IMR-90 (cell line): ENCODE data around the gene MOB1B. TPM values are rescaled to one million over a fixed set of nuclear protein-coding genes. Genes with fewer than 3 reads are reported as not detected.
A peak's percentile ranks its signal among the peaks of the same experiment; 100 is the strongest.

Experiments used
- ATAC-seq: fragments of 200-7000 bp; cut with Tn5 transposase; 2 replicates; pipeline ENCODE4 v1.9.1; 2020; ENCODE audit warnings: low read depth, mild to moderate bottlenecking, moderate library complexity
- BruUV-seq: library from RNA; stranded (reverse); fragments of 400-500 nt; replicated peaks from 2 replicates; lab custom pipeline; 2021; lab: Mats Ljungman, UMichigan
- CTCF ChIA-PET: fragments of 300-600 bp; formaldehyde crosslinking; extraction: SDS; loops from one replicate; lab custom pipeline; 2021; ENCODE audit warnings: antibody characterized with exemption; lab: Yijun Ruan, JAX
- POLR2A ChIA-PET: fragments of 300-600 bp; sonication (Branson Sonifier 250); formaldehyde crosslinking; loops from one replicate; lab custom pipeline; 2022; ENCODE audit warnings: antibody characterized with exemption; ENCODE audit not compliant: unreplicated experiment; lab: Charles Lee
- DNase-seq: peaks from one replicate; pipeline ENCODE4 v3.0.0; 2013
- H2AFZ ChIP-seq: replicated peaks from 2 replicates; pipeline ENCODE3; 2013; ENCODE audit warnings: low read length, mild to moderate bottlenecking; ENCODE audit not compliant: poor library complexity
- H2AK5ac ChIP-seq: 2 replicates; pipeline ENCODE4 v1.6.1; 2013; ENCODE audit warnings: low read depth, low read length, inconsistent platforms
- H2AK9ac ChIP-seq: replicated peaks from 2 replicates; pipeline ENCODE3; 2013; ENCODE audit warnings: mild to moderate bottlenecking, low read depth, low read length, moderate library complexity; ENCODE audit not compliant: poor library complexity
- H2BK120ac ChIP-seq: 2 replicates; pipeline ENCODE4 v1.6.1; 2013; ENCODE audit warnings: low read depth, low read length, inconsistent platforms
- H2BK15ac ChIP-seq: 3 replicates; pipeline ENCODE4 v1.6.1; 2013; ENCODE audit warnings: low read depth, low read length, inconsistent platforms
- H2BK20ac ChIP-seq: 2 replicates; pipeline ENCODE4 v1.6.1; 2013; ENCODE audit warnings: low read depth, mild to moderate bottlenecking, inconsistent platforms, low read length, moderate library complexity
- H2BK5ac ChIP-seq: 2 replicates; pipeline ENCODE4 v1.6.1; 2013; ENCODE audit warnings: mild to moderate bottlenecking, low read depth, low read length, inconsistent platforms; ENCODE audit not compliant: poor library complexity, severe bottlenecking
- H3K14ac ChIP-seq: replicated peaks from 2 replicates; pipeline ENCODE4 v1.6.1; 2013; ENCODE audit warnings: low read depth, low read length, inconsistent platforms
- H3K18ac ChIP-seq: 2 replicates; pipeline ENCODE4 v1.6.1; 2013; ENCODE audit warnings: low read depth, low read length, control low read depth
- H3K23ac ChIP-seq: 2 replicates; pipeline ENCODE4 v1.6.1; 2013; ENCODE audit warnings: low read depth, low read length, inconsistent platforms
- H3K27ac ChIP-seq: 2 replicates; pipeline ENCODE4 v1.5.1; 2013; ENCODE audit warnings: mild to moderate bottlenecking, control low read depth, low read length; ENCODE audit not compliant: insufficient read depth
- H3K27me3 ChIP-seq: 2 replicates; pipeline ENCODE4 v1.6.1; 2013; ENCODE audit warnings: low read length; ENCODE audit not compliant: control insufficient read depth, insufficient read depth
- H3K36me3 ChIP-seq: 2 replicates; pipeline ENCODE4 v1.6.1; 2013; ENCODE audit warnings: low read length, mixed read lengths; ENCODE audit not compliant: control insufficient read depth, insufficient read depth
- H3K4ac ChIP-seq: 2 replicates; pipeline ENCODE4 v1.6.1; 2013; ENCODE audit warnings: low read depth, low read length, inconsistent platforms
- H3K4me1 ChIP-seq: 2 replicates; pipeline ENCODE4 v1.6.1; 2013; ENCODE audit warnings: low read length, mixed read lengths; ENCODE audit not compliant: control insufficient read depth, insufficient read depth
- H3K4me2 ChIP-seq: 2 replicates; pipeline ENCODE4 v1.6.1; 2013; ENCODE audit warnings: low read depth, mild to moderate bottlenecking, control low read depth, low read length, moderate library complexity
- H3K4me3 ChIP-seq: 2 replicates; pipeline ENCODE4 v1.5.1; 2013; ENCODE audit warnings: low read depth, mild to moderate bottlenecking, control low read depth, low read length, moderate library complexity; ENCODE audit not compliant: insufficient read depth
- H3K56ac ChIP-seq: 2 replicates; pipeline ENCODE4 v1.6.1; 2013; ENCODE audit warnings: low read length, inconsistent platforms; ENCODE audit not compliant: insufficient read depth; ENCODE audit errors: extremely low read depth
- H3K79me1 ChIP-seq, 2 experiments: 2 replicates each; pipeline ENCODE4 v1.6.1; 2013; ENCODE audit warnings: low read length in 2 of 2, inconsistent platforms in 1 of 2, low read depth in 1 of 2
- H3K9ac ChIP-seq: 2 replicates; pipeline ENCODE4 v1.6.1; 2013; ENCODE audit warnings: low read depth, low read length, control low read depth
- H3K9me1 ChIP-seq: 2 replicates; pipeline ENCODE4 v1.6.1; 2013; ENCODE audit warnings: low read length, inconsistent platforms; ENCODE audit not compliant: insufficient read depth
- H3K9me3 ChIP-seq: 2 replicates; pipeline ENCODE4 v1.6.1; 2013; ENCODE audit warnings: low read length; ENCODE audit not compliant: control insufficient read depth, insufficient read depth
- H4K20me1 ChIP-seq: 2 replicates; pipeline ENCODE4 v1.6.1; 2013; ENCODE audit warnings: low read length, inconsistent platforms; ENCODE audit not compliant: insufficient read depth
- H4K5ac ChIP-seq: 2 replicates; pipeline ENCODE4 v1.6.1; 2013; ENCODE audit warnings: mild to moderate bottlenecking, low read depth, low read length, control low read depth
- H4K8ac ChIP-seq, 2 experiments: 2 replicates each; pipeline ENCODE4 v1.6.1; 2013; ENCODE audit warnings: low read depth in 2 of 2, low read length in 2 of 2, control low read depth in 1 of 2, inconsistent platforms in 1 of 2
- H4K91ac ChIP-seq: 2 replicates; pipeline ENCODE4 v1.6.1; 2013; ENCODE audit warnings: low read depth, low read length, inconsistent platforms; ENCODE audit not compliant: insufficient read depth
- CEBPB ChIP-seq: IDR thresholded peaks from 2 replicates; pipeline ENCODE4 v1.6.1; 2012; ENCODE audit warnings: low read depth, low read length, improper control_type of control experiment
- FOS ChIP-seq: fragments of 150-350 bp; IDR thresholded peaks from 2 replicates; pipeline ENCODE4 v1.6.1; 2016; ENCODE audit warnings: low read depth, low read length
- WGBS, 2 experiments: methylation state at CpG; one replicate each; pipeline versions ENCODE4 v1.1.5 to v1.1.7; 2013; ENCODE audit warnings: missing lambda C conversion rate in 2 of 2; ENCODE audit not compliant: insufficient read length in 1 of 2; ENCODE audit errors: extremely low coverage in 2 of 2; 5-methylcytosine and 5-hydroxymethylcytosine counted together
- dilution Hi-C: fragments of 300-500 bp; cut with HindIII; formaldehyde crosslinking; loops from one replicate; pipeline ENCODE4 v1.14.3; 2018; ENCODE audit warnings: low sequenced_read_pairs; ENCODE audit not compliant: unreplicated experiment
- in situ Hi-C: fragments of 300-500 bp; cut with MboI; formaldehyde crosslinking; loops from 3 replicates; pipeline ENCODE4 v1.14.3; 2019; ENCODE audit warnings: low sequenced_read_pairs, inconsistent platforms, mixed read lengths
- intact Hi-C: fragments of 100-400 bp; cut with micrococcal nuclease; formaldehyde crosslinking; loops from 2 replicates; pipeline ENCODE4 v1.10.0; 2022
- polyA plus RNA-seq, 3 experiments: library from polyadenylated mRNA; depleted of rRNA; stranded (reverse); fragments of >200 nt; gene quantifications; 2 replicates each; pipeline ENCODE4 v1.2.3, GENCODE V29; 2012; ENCODE audit warnings: low replicate concordance in 1 of 3
- total RNA-seq: library from RNA; depleted of rRNA; stranded (reverse); fragments of >200 nt; gene quantifications from 2 replicates; pipeline ENCODE4 v1.2.3, GENCODE V29; 2012

Gene MOB1B
- total and polyA plus RNA-seq, 2 of the 4 experiments (the other 2 are of a cell fraction): 5.7 to 6.8 TPM

DNA sequence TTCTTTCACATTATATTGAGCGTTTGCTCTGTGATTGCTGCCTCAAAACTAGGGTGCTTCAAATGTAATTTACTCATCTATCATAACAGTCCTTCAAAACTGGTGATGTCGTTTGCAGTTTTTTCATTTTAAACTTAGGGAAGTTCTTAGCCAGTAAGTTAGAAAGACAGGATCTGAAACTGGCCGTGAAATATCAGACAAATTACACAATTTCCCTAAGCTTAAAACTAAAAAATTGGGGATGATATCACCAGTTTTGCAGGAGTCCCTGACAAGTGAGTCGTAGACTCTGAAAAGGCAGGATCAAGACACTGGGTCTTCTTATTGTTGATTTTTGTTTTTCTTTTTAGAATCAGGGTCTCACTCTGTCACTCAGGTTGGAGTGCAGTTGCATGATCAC lies 44.8 kb downstream of the MOB1B start:
- Histone ChIP-seq H3K4me2 (no peak overlapping the region), H3K4ac (no peak overlapping the region; the same call in 1 of the 2 replicates), H3K14ac (0 out of 2 replicates have a peak overlapping the region, but pooled peaks have one; percentile 4), H4K5ac (no peak overlapping the region), H2BK20ac (no peak overlapping the region), H4K91ac (no peak overlapping the region), H2AK9ac (no peak overlapping the region), H3K27me3 (no peaks in the 10 kb centered on the region), H2BK120ac (no peak overlapping the region), H3K4me1 (peaks cover 6% of the 10 kb centered on the region; the same call in 1 of the 2 replicates), H3K56ac (no peak overlapping the region), H4K20me1 (peaks cover 18% of the 10 kb centered on the region; the same call in 1 of the 2 replicates), H4K8ac (no peak overlapping the region; a peak in 1 of 4 replicates), H3K4me3 (no peak overlapping the region), H3K23ac (no peak overlapping the region), H3K9ac (no peak overlapping the region), H2BK15ac (no peak overlapping the region), H2AFZ (no peak overlapping the region), H2AK5ac (no peak overlapping the region), H3K9me3 (no peaks in the 10 kb centered on the region), H2BK5ac (no peak overlapping the region), H3K9me1 (no peaks in the 10 kb centered on the region; the same call in 1 of the 2 replicates), H3K79me1 (peaks cover 32 to 67% of the 10 kb centered on the region in 2 experiments), H3K36me3 (no peaks in the 10 kb centered on the region), H3K27ac (no peak overlapping the region), H3K18ac (no peak overlapping the region)
- intact Hi-C loops: no loop called here
- no TSS peak for BruUV-seq
- in situ Hi-C loops: no loop called here
- ChIA-PET POLR2A (no interaction called here), CTCF (interaction anchor here (0.7 kb wide), 1 partner anchor 9 kb away, joined by 3 read pairs; no protein-coding TSS in a partner anchor)
- no CpG with 5 or more reads among the region's 4 CpGs for WGBS, 2 experiments
- no peak for ATAC-seq
- TF ChIP-seq FOS (no peak), CEBPB (peak; percentile 18; the same call in 1 of the 2 replicates)
- dilution Hi-C loops: no loop called here
- peak; percentile 33 for DNase-seq
